ENCODE measurements around the gene DUSP22.

GRCh38 chr6:292506-293192 lies 362 bp downstream of the DUSP22 start:
- no peak for TF ChIP-seq CTCF (IDR thresholded peaks at IDR 0.05)
- TF ChIP-seq EZH2 (IDR thresholded peaks at IDR 0.05): peak; percentile 26
- no peak for TF ChIP-seq EZH2phosphoT487 (IDR thresholded peaks at IDR 0.05)
